GM12878 (cell line): ENCODE results near the gene ZNF644. TPM values are rescaled to one million over a fixed set of nuclear protein-coding genes. Genes with fewer than 3 reads are reported as not detected.

ENCODE experiments used
- ATF2 ChIP-seq: IDR thresholded peaks from 2 replicates; pipeline ENCODE4 v1.6.1; 2012; ENCODE audit warnings: low read length, inconsistent platforms
- BACH1 ChIP-seq: fragments of 450-650 bp; IDR thresholded peaks from 2 replicates; pipeline ENCODE4 v1.6.1; 2017; ENCODE audit warnings: mild to moderate bottlenecking, borderline replicate concordance
- BMI1 ChIP-seq: fragments of 450-650 bp; IDR thresholded peaks from 2 replicates; pipeline ENCODE4 v1.6.1; 2016; ENCODE audit warnings: mild to moderate bottlenecking, moderate library complexity, borderline replicate concordance
- DPF2 ChIP-seq: fragments of 450-650 bp; IDR thresholded peaks from 2 replicates; pipeline ENCODE4 v1.6.1; 2017; ENCODE audit warnings: mild to moderate bottlenecking
- E2F8 ChIP-seq: fragments of 450-650 bp; IDR thresholded peaks from 2 replicates; pipeline ENCODE4 v1.6.1; 2018; ENCODE audit warnings: mild to moderate bottlenecking, low read depth, moderate library complexity; ENCODE audit not compliant: partially characterized antibody
- HDAC6 ChIP-seq: fragments of 200-600 bp; sonication (generic); IDR thresholded peaks from one replicate; pipeline ENCODE4 v1.8.0; 2017; ENCODE audit warnings: antibody characterized with exemption; ENCODE audit not compliant: unreplicated experiment
- JUND ChIP-seq: IDR thresholded peaks from 2 replicates; pipeline ENCODE4 v1.6.1; 2012; ENCODE audit warnings: low read depth, mild to moderate bottlenecking, low read length, improper control_type of control experiment, moderate library complexity
- KLF5 ChIP-seq: fragments of 450-650 bp; IDR thresholded peaks from 2 replicates; pipeline ENCODE4 v1.6.1; 2014; ENCODE audit warnings: mild to moderate bottlenecking; ENCODE audit not compliant: partially characterized antibody
- MAX ChIP-seq: IDR thresholded peaks from 2 replicates; pipeline ENCODE4 v1.6.1; 2012; ENCODE audit warnings: low read depth, low read length, improper control_type of control experiment
- NFYB ChIP-seq: IDR thresholded peaks from 2 replicates; pipeline ENCODE4 v1.6.1; 2011; ENCODE audit warnings: low read depth, mild to moderate bottlenecking, low read length, improper control_type of control experiment, moderate library complexity; ENCODE audit not compliant: insufficient read depth
- PAX8 ChIP-seq: fragments of 450-650 bp; IDR thresholded peaks from 2 replicates; pipeline ENCODE4 v1.6.1; 2017; ENCODE audit warnings: mild to moderate bottlenecking, moderate library complexity
- PML ChIP-seq: IDR thresholded peaks from 2 replicates; pipeline ENCODE4 v1.6.1; 2012; ENCODE audit warnings: low read length, inconsistent platforms
- RAD51 ChIP-seq: fragments of 450-650 bp; IDR thresholded peaks from 2 replicates; pipeline ENCODE4 v1.6.1; 2016; ENCODE audit warnings: moderate library complexity, mild to moderate bottlenecking, inconsistent platforms
- RB1 ChIP-seq: fragments of 450-650 bp; formaldehyde crosslinking; IDR thresholded peaks from 2 replicates; pipeline ENCODE4 v1.6.1; 2017; ENCODE audit warnings: mild to moderate bottlenecking, borderline replicate concordance
- RFX5 ChIP-seq: IDR thresholded peaks from 2 replicates; pipeline ENCODE4 v1.6.1; 2011; ENCODE audit warnings: low read depth, low read length, improper control_type of control experiment
- RUNX3 ChIP-seq: IDR thresholded peaks from 2 replicates; pipeline ENCODE4 v1.6.1; 2012; ENCODE audit warnings: low read length, inconsistent platforms
- SMARCA5 ChIP-seq: fragments of 450-650 bp; IDR thresholded peaks from 2 replicates; pipeline ENCODE4 v1.6.1; 2017; ENCODE audit warnings: mild to moderate bottlenecking
- SMC3 ChIP-seq: IDR thresholded peaks from 2 replicates; pipeline ENCODE4 v1.6.1; 2011; ENCODE audit warnings: low read length, improper control_type of control experiment, borderline replicate concordance
- SRF ChIP-seq, 2 experiments: IDR thresholded peaks; 2 replicates each; pipeline ENCODE4 v1.6.1; 2011; ENCODE audit warnings: low read depth in 2 of 2, low read length in 2 of 2, mild to moderate bottlenecking in 1 of 2, moderate library complexity in 1 of 2
- STAT1 ChIP-seq: fragments of 450-650 bp; conservative IDR thresholded peaks from 2 replicates; pipeline ENCODE4 v1.6.1; 2014; ENCODE audit warnings: antibody characterized with exemption, mild to moderate bottlenecking
- TCF12 ChIP-seq: IDR thresholded peaks from 2 replicates; pipeline ENCODE4 v1.6.1; 2011; ENCODE audit warnings: low read depth, mild to moderate bottlenecking, low read length
- YY1 ChIP-seq: IDR thresholded peaks from 2 replicates; pipeline ENCODE4 v1.6.1; 2011; ENCODE audit warnings: low read depth, mild to moderate bottlenecking, low read length
- ZZZ3 ChIP-seq: IDR thresholded peaks from 2 replicates; pipeline ENCODE4 v1.6.1; 2011; ENCODE audit warnings: low read depth; ENCODE audit not compliant: control insufficient read depth, insufficient read length
- polyA plus RNA-seq, 11 experiments: library from polyadenylated mRNA; depleted of rRNA in 4 of 11; unstranded in 6 of 11; stranded (reverse) in 5 of 11; fragments of >200 nt; fragmentation: Nextera tagmentation in 4 of 11; fragmentation: Illumina TruSeq in 1 of 11; extraction: Ambion mirVana in 4 of 11; extraction: Trizol in 1 of 11; gene quantifications; 1 replicate in 1 of 11; 2 replicates in 10 of 11; pipeline versions ENCODE4 v1.2.1 to v1.2.3, GENCODE V29; 2011 to 2016; ENCODE audit warnings: inconsistent platforms in 2 of 11, missing spikeins in 2 of 11, low read depth in 1 of 11
- total RNA-seq, 4 experiments: library from RNA; depleted of rRNA in 3 of 4; stranded (reverse); fragments of >200 nt in 3 of 4; fragmentation: Illumina TruSeq in 1 of 4; extraction: Trizol in 1 of 4; gene quantifications; 2 replicates each; pipeline versions ENCODE4 v1.2.1 to v1.2.3, GENCODE V29; 2013 to 2021
- TF ChIP-seq, protein P1 (sequence below): IDR thresholded peaks from 2 replicates; pipeline ENCODE4 v1.6.1; 2011; ENCODE audit warnings: low read depth, low read length, improper control_type of control experiment, borderline replicate concordance
- TF ChIP-seq, protein P2 (sequence below): fragments of 150-350 bp; IDR thresholded peaks from 2 replicates; pipeline ENCODE4 v1.6.1; 2014; ENCODE audit warnings: mild to moderate bottlenecking, low read depth, low read length

ZNF644 gene
- total and polyA plus RNA-seq, 10 of the 15 experiments (the other 5 are each of a cell fraction or from before 2014, with no cell fraction given): 17.7 to 55.3 (median 29.5) TPM

- peak; percentile 90 for TF ChIP-seq KLF5
- TF ChIP-seq STAT1: no peak; the same call in 1 of the 2 replicates
- peak; percentile 99 for TF ChIP-seq RB1
- no peak; the same call in 1 of the 2 replicates for TF ChIP-seq JUND
- peak; percentile 73; the same call in 1 of the 2 replicates for TF ChIP-seq NFYB
- peak; percentile 67; the same call in 1 of the 2 replicates for TF ChIP-seq BACH1
- TF ChIP-seq MAX: peak; percentile 58
- no peak for TF ChIP-seq ZZZ3
- no peak for TF ChIP-seq TCF12
- no peak for TF ChIP-seq SMC3
- peak; percentile 63; the same call in 1 of the 2 replicates for TF ChIP-seq ATF2
- TF ChIP-seq, protein P1, sequence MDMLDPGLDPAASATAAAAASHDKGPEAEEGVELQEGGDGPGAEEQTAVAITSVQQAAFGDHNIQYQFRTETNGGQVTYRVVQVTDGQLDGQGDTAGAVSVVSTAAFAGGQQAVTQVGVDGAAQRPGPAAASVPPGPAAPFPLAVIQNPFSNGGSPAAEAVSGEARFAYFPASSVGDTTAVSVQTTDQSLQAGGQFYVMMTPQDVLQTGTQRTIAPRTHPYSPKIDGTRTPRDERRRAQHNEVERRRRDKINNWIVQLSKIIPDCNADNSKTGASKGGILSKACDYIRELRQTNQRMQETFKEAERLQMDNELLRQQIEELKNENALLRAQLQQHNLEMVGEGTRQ: no peak
- no peak for TF ChIP-seq PAX8
- peak; percentile 22; the same call in 1 of the 2 replicates for TF ChIP-seq SMARCA5
- 0 out of 2 replicates have a peak, but pooled peaks have one; percentile 35 for TF ChIP-seq RFX5
- peak; percentile 74 for TF ChIP-seq DPF2
- no peak for TF ChIP-seq E2F8
- no peak for TF ChIP-seq PML
- TF ChIP-seq YY1: peak; percentile 92
- TF ChIP-seq HDAC6: no peak
- no peak for TF ChIP-seq RAD51
- peak; percentile 85 to 91 for TF ChIP-seq SRF (IDR thresholded peaks at IDR 0.05; ENCODE audit: low read depth in 2 of 2, low read length in 2 of 2)
- TF ChIP-seq RUNX3: peak; percentile 53
- TF ChIP-seq, protein P2, sequence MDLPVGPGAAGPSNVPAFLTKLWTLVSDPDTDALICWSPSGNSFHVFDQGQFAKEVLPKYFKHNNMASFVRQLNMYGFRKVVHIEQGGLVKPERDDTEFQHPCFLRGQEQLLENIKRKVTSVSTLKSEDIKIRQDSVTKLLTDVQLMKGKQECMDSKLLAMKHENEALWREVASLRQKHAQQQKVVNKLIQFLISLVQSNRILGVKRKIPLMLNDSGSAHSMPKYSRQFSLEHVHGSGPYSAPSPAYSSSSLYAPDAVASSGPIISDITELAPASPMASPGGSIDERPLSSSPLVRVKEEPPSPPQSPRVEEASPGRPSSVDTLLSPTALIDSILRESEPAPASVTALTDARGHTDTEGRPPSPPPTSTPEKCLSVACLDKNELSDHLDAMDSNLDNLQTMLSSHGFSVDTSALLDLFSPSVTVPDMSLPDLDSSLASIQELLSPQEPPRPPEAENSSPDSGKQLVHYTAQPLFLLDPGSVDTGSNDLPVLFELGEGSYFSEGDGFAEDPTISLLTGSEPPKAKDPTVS: no peak
- TF ChIP-seq BMI1: no peak; the same call in 1 of the 2 replicates
Observed at GRCh38 chr1:91021686-91022517, at the start of gene ZNF644 (continued).
